Lower leg skin (tissue), 4 donors: ENCODE results near the gene TNFRSF1B. TPM values are rescaled to one million over a fixed set of nuclear protein-coding genes. Genes with fewer than 3 reads are reported as not detected.
A peak's percentile ranks its signal among the peaks of the same experiment; 100 is the strongest.

Source experiments
- DNase-seq, 2 donors: peaks; one replicate each; pipeline ENCODE4 v3.0.0-alpha.2; 2019; ENCODE audit warnings: low spot score in 2 of 2
- H3K4me3 ChIP-seq: fragments of 200-600 bp; sonication (generic); 2 replicates; pipeline ENCODE4 v1.5.1; 2017; ENCODE audit warnings: mild to moderate bottlenecking, low read depth; ENCODE audit not compliant: poor library complexity, severe bottlenecking
- POLR2A ChIP-seq, 2 donors: fragments of 450-650 bp; IDR thresholded peaks; one replicate each; pipeline ENCODE4 v1.6.1; 2016 to 2017; ENCODE audit warnings: antibody characterized with exemption in 2 of 2, mild to moderate bottlenecking in 1 of 2, moderate library complexity in 1 of 2
- WGBS, 2 donors: methylation state at CpG; one replicate each; pipeline ENCODE4 v1.1.5; 2018; 5-methylcytosine and 5-hydroxymethylcytosine counted together
- intact Hi-C: fragments of 100-400 bp; cut with DNase I; formaldehyde crosslinking; loops from one replicate; pipeline ENCODE4 v1.15.0; 2023; ENCODE audit warnings: low total_unique reads
- total RNA-seq, 4 donors: library from RNA; depleted of rRNA; stranded (reverse); fragments of >200 nt; gene quantifications; one replicate each; pipeline ENCODE4 v1.1.0, GENCODE V29; 2016
- TF ChIP-seq, protein P1 (sequence below), 3 donors: fragments of 450-650 bp; IDR thresholded peaks; one replicate each; pipeline ENCODE4 v1.5.1; 2016; ENCODE audit warnings: antibody characterized with exemption in 3 of 3, mild to moderate bottlenecking in 3 of 3, moderate library complexity in 2 of 3

The TNFRSF1B gene
- total RNA-seq, 4 donors from 2014 or later: 8.5 to 33.1 (median 16.3) TPM

DNA sequence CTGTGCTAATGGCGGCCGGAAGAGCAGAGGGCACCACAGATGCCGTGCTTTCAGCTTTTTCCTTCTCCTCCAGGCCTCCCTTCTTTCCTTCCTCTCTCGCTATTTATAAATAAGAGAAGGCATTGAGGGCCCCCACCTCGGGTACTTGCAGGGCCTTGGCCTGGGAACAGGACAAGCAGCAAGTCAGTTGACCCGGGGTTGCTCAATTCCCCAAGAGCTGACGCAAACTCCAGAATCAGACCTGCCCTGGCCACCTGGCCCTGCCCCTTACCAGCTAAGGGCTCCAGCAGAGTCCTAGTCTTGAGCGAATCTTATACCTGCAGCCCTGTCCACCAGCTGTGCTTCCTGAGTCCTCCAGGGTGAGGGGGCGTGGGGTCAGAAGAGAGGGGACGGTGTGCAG is 13.5 kb downstream of the TNFRSF1B start:
- peak; percentile 61 to 93 for DNase-seq
- intact Hi-C loops: no loop called here
- 71 to 84% methylated on average over 10 of the region's 10 CpGs for WGBS, 2 donors
- no peak overlapping the region for H3K4me3 ChIP-seq
- TF ChIP-seq, protein P1, sequence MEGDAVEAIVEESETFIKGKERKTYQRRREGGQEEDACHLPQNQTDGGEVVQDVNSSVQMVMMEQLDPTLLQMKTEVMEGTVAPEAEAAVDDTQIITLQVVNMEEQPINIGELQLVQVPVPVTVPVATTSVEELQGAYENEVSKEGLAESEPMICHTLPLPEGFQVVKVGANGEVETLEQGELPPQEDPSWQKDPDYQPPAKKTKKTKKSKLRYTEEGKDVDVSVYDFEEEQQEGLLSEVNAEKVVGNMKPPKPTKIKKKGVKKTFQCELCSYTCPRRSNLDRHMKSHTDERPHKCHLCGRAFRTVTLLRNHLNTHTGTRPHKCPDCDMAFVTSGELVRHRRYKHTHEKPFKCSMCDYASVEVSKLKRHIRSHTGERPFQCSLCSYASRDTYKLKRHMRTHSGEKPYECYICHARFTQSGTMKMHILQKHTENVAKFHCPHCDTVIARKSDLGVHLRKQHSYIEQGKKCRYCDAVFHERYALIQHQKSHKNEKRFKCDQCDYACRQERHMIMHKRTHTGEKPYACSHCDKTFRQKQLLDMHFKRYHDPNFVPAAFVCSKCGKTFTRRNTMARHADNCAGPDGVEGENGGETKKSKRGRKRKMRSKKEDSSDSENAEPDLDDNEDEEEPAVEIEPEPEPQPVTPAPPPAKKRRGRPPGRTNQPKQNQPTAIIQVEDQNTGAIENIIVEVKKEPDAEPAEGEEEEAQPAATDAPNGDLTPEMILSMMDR (IDR thresholded peaks at IDR 0.05): no peak
- TF ChIP-seq POLR2A (IDR thresholded peaks at IDR 0.05): no peak

DNA sequence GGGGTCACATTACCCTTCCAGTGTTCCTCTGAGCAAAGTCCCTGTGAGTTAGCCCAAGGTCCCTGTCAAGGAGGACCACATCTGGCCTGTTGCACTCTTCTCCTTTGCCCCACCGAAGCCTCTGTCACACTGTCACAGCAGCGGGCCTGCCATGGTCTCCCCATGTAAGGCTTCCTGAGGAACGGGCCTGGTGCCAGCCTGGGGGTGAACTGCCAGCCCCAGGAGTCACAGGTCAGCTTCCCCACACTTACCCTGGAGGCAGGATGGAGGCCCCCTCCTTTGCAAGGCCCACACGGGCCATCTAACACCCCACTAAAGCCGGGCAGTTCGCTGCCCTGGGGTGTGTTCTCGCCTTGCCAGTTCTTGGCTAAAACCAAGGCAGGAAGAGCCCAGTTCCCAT is 14.1 kb downstream of the TNFRSF1B start:
- 76 to 85% methylated on average over 6 to 7 of the region's 7 CpGs for WGBS, 2 donors
- TF ChIP-seq, protein P1 (IDR thresholded peaks at IDR 0.05): no peak
- no peak for TF ChIP-seq POLR2A (IDR thresholded peaks at IDR 0.05)
- intact Hi-C loops: no loop called here
- DNase-seq: no peak
- no peak overlapping the region for H3K4me3 ChIP-seq

DNA sequence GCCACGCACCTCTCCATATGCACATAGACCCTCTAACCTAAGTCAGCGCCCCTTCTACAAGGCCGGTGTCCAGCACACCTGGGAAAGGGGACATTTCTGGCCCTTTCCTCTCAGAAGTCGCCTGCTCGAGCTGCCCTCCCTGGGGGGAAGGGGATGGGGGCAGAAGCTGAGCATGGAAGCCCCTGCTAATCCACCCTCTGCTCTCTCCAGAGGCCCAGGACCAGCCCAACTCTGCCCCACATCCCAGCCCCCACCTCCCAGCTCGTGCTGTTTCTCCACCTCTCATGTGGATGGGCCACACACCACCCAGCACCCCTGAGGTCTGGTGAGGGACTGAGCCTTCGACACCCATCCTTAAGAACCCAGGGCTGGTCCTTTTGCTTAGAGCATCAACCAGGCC is 14.8 kb downstream of the TNFRSF1B start:
- no peak for TF ChIP-seq POLR2A (IDR thresholded peaks at IDR 0.05)
- TF ChIP-seq, protein P1 (IDR thresholded peaks at IDR 0.05): no peak
- H3K4me3 ChIP-seq: no peak overlapping the region
- 92 to 94% methylated on average over 7 of the region's 7 CpGs for WGBS, 2 donors
- intact Hi-C loops: no loop called here
- DNase-seq: no peak

DNA sequence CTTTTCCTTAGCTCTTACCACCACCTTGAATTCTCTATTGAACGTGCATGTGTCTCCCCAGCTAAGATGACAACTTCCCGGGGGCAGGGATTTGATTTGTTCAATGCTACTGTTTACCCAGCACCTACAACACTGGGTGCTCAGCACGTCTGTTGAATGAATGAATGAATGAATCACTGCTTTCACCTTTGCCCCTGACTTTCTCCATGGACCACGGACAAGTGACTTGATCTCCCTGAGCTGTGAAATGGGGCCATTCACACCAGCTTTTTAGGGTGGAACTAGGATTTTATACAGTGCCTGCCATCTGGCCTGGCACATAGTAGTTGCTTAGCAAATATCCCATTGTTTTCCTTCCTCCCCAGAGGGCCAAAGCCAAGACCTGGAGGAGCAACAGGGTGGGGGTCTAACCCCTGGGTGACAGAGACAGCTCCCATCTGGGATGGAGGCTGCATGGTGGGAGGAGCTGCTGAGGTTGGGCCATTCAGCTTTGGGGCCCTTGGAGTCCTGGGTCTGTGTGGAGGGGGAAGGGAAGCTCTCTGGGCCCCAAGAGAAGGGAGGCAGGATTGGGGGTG is 15.7 kb downstream of the TNFRSF1B start:
- TF ChIP-seq, protein P1 (IDR thresholded peaks at IDR 0.05): no peak

DNA sequence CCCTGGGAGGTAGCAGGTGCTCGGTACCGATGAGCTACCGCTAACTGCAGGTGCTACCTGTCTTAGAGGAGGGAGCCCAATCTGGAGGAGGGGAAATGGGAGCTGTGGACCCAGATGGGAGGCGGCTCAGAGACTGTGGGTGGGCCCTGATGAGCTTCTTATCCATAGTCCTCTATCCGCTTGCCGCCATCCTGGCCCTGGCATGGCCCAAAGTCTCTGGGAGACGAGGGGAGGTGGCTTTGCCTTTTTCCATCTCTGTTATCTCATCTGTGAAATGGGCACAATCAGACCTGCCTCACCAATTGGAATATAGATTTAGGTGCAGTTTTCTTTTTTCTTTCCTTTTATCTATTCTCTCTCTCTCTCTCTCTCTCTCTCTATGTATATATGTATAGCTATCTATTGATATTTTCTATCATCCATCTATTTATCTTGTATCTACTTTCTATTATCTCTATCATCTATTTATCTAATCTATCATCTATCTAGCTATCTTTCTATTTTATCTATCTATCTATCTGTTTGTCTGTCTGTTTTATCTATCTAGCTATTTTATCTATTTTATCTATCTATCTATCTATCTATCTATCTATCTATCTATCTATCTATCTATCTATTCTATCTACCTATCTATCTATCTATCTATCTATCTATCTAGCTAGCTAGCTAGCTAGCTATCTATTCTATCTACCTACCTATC is 16.5 kb downstream of the TNFRSF1B start:
- intact Hi-C loops: no loop called here
- 60 to 86% methylated on average over 7 of the region's 7 CpGs for WGBS, 2 donors
- DNase-seq: no peak
- H3K4me3 ChIP-seq: no peak overlapping the region
- no peak for TF ChIP-seq POLR2A (IDR thresholded peaks at IDR 0.05)

More for the DNA sequence above, 15.7 kb downstream of the TNFRSF1B start:
- intact Hi-C loops: no loop called here
- no peak overlapping the region for H3K4me3 ChIP-seq
- DNase-seq: no peak
- WGBS, 2 donors: 64 to 71% methylated on average over 4 of the region's 4 CpGs

DNA sequence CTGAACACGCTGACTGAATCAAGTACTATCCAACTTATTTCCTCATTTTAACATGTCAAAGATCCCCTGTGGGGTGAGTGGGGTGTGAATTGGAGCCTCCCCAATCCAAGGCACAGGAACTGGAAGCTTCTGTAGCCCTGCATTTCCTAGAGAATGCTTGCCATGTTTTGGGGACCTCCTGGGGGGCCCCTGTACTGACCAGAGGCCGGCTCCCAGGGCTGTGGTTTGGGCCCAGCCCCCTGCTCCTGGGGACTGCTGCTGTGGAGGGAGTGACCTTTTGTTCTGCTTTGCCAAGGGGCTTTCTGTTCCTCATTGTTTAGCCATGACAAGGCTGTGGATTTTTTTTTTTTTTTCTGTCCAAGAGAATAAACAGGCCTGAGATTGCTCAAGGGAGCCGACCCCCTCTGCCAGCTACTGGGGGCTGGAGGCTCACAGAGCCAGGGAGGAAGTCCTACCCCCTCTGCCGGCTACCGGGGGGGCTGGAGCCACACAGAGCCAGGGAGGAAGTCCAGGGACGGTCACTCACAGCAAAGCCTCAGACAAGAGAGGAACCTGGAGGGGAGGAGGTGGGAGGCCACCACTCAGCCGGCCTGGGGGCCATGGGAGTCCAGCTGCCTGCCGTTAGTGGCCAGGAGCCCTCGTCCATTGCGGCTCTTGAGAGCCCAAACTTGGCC is 17.4 kb downstream of the TNFRSF1B start:
- TF ChIP-seq, protein P1 (IDR thresholded peaks at IDR 0.05): no peak
- no peak for TF ChIP-seq POLR2A (IDR thresholded peaks at IDR 0.05)
- WGBS, 2 donors: 16 to 20% methylated on average over 9 to 10 of the region's 10 CpGs
- DNase-seq: peak; percentile 72 to 95
- intact Hi-C loops: no loop called here
- H3K4me3 ChIP-seq: no peak overlapping the region
